Neural cell (in vitro differentiated cells): ENCODE measurements around the gene CCR5.

Experiments
- EP300 ChIP-seq: fragments of 450-650 bp; conservative IDR thresholded peaks from 2 replicates; pipeline ENCODE4 v1.6.1; 2014; ENCODE audit warnings: antibody characterized with exemption, mild to moderate bottlenecking, moderate library complexity; ENCODE audit not compliant: poor library complexity, severe bottlenecking
- EZH2 ChIP-seq: fragments of 200-600, 300-800 bp; shearing (Covaris generic), sonication (generic); IDR thresholded peaks from 2 replicates; pipeline ENCODE4 v1.6.1; 2014; ENCODE audit warnings: antibody characterized with exemption, low read length, borderline replicate concordance, mild to moderate bottlenecking; ENCODE audit not compliant: insufficient read depth, poor library complexity, severe bottlenecking
- POLR2AphosphoS5 ChIP-seq: IDR thresholded peaks from 2 replicates; pipeline ENCODE4 v1.6.1; 2012
- RAD21 ChIP-seq: fragments of 450-650 bp; conservative IDR thresholded peaks from 2 replicates; pipeline ENCODE4 v1.6.1; 2014; ENCODE audit warnings: antibody characterized with exemption, mild to moderate bottlenecking, moderate library complexity
- SMC3 ChIP-seq: fragments of 450-650 bp; conservative IDR thresholded peaks from 2 replicates; pipeline ENCODE4 v1.6.1; 2014; ENCODE audit warnings: antibody characterized with exemption, mild to moderate bottlenecking, moderate library complexity; ENCODE audit not compliant: poor library complexity
- TAF1 ChIP-seq: IDR thresholded peaks from 2 replicates; pipeline ENCODE4 v1.6.1; 2012; ENCODE audit warnings: low read depth
- TF ChIP-seq, protein P1 (sequence below): fragments of 450-650 bp; IDR thresholded peaks from 2 replicates; pipeline ENCODE4 v1.5.1; 2014; ENCODE audit warnings: antibody characterized with exemption, mild to moderate bottlenecking, moderate library complexity; ENCODE audit not compliant: poor library complexity, severe bottlenecking
- TF ChIP-seq, protein P2 (sequence below): IDR thresholded peaks from 2 replicates; pipeline ENCODE4 v1.6.1; 2012; ENCODE audit warnings: borderline replicate concordance

DNA sequence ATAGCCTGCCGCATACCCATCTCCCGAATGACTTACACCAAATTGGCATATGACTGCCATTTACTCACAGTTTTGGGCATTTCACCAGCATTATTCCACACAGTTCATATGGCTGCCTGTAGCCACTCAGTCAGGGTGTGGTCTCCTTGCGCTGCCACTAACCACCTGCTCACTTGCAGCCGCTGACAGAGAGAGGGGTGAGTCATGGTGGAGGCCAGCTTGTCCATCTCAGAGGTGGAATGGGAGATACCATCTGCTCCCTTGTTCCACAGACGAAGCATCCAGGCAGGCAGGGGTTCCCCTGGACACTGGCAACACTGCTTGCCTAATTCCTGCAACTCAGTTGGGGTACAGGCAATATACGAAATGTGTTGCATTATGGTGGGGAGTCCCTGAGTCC is 51.9 kb downstream of the CCR5 start:
- TF ChIP-seq, protein P1, sequence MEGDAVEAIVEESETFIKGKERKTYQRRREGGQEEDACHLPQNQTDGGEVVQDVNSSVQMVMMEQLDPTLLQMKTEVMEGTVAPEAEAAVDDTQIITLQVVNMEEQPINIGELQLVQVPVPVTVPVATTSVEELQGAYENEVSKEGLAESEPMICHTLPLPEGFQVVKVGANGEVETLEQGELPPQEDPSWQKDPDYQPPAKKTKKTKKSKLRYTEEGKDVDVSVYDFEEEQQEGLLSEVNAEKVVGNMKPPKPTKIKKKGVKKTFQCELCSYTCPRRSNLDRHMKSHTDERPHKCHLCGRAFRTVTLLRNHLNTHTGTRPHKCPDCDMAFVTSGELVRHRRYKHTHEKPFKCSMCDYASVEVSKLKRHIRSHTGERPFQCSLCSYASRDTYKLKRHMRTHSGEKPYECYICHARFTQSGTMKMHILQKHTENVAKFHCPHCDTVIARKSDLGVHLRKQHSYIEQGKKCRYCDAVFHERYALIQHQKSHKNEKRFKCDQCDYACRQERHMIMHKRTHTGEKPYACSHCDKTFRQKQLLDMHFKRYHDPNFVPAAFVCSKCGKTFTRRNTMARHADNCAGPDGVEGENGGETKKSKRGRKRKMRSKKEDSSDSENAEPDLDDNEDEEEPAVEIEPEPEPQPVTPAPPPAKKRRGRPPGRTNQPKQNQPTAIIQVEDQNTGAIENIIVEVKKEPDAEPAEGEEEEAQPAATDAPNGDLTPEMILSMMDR: no peak
- TF ChIP-seq RAD21 (no peak), TAF1 (no peak), POLR2AphosphoS5 (no peak), SMC3 (no peak), EP300 (no peak), EZH2 (no peak)
- TF ChIP-seq, protein P2, sequence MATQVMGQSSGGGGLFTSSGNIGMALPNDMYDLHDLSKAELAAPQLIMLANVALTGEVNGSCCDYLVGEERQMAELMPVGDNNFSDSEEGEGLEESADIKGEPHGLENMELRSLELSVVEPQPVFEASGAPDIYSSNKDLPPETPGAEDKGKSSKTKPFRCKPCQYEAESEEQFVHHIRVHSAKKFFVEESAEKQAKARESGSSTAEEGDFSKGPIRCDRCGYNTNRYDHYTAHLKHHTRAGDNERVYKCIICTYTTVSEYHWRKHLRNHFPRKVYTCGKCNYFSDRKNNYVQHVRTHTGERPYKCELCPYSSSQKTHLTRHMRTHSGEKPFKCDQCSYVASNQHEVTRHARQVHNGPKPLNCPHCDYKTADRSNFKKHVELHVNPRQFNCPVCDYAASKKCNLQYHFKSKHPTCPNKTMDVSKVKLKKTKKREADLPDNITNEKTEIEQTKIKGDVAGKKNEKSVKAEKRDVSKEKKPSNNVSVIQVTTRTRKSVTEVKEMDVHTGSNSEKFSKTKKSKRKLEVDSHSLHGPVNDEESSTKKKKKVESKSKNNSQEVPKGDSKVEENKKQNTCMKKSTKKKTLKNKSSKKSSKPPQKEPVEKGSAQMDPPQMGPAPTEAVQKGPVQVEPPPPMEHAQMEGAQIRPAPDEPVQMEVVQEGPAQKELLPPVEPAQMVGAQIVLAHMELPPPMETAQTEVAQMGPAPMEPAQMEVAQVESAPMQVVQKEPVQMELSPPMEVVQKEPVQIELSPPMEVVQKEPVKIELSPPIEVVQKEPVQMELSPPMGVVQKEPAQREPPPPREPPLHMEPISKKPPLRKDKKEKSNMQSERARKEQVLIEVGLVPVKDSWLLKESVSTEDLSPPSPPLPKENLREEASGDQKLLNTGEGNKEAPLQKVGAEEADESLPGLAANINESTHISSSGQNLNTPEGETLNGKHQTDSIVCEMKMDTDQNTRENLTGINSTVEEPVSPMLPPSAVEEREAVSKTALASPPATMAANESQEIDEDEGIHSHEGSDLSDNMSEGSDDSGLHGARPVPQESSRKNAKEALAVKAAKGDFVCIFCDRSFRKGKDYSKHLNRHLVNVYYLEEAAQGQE: no peak
